NCI-H510A (cell line): ENCODE results near the gene SNED1.

Experiments
- DNase-seq: peaks from one replicate; lab custom pipeline; 2025; lab: John Stamatoyannopoulos, UW

Gene SNED1

DNA sequence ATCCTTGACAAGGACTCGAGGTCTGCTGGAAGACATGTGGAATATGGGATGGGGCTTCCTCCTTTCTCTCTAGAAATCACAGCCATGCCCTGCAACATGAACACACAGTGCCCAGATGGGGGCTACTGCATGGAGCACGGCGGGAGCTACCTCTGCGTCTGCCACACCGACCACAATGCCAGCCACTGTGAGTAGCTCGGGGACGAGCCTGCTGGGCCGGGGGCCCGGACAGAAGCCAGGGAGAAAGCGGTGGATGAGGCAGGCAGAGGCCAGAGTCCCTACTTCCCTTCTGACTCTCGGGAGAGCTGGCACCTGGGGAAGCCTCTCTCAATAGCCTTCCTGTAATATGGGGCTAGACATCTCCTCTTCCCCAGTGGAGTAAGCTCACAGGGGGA lies 50.5 kb downstream of the SNED1 start:
- no peak for DNase-seq

DNA sequence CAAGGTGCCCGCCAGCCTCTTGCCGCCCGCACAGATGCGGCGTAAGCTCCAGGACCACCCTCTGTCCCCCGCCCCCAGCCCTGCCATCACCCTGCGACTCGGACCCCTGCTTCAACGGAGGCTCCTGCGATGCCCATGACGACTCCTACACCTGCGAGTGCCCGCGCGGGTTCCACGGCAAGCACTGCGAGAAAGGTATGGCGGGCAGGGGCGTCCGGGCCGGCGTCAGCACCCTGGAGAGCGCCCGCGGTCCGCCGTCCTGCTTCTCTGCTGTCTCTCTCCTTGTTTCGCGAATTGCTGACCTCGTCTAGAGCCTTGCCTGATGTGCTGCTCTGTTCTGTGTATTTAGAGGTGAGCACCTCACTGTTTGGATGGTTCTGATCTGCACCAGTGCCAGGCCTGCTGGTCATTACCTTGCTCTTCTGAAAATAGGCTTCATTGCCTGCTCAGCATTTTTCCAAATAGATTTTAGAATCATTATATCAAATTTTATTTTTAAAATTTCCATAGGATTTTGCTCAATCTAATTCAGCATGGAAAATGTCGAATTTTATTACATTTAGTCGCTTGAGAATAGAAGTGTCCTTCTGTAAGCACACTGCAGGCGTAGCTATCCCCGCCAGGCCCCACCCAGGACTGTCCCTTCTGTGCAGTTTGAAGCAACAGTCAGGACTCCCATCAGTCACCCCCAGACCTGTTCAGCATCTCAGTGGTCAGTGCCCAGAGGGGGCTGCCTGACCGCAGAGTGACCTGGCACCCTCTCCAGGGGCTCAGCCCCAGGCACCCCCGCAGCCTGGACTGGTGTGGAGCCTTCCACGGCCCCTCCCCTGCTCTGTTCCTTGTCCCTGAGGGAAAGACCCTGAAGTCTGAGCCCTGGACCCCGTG lies 51.6 kb downstream of the SNED1 start:
- no peak for DNase-seq

DNA sequence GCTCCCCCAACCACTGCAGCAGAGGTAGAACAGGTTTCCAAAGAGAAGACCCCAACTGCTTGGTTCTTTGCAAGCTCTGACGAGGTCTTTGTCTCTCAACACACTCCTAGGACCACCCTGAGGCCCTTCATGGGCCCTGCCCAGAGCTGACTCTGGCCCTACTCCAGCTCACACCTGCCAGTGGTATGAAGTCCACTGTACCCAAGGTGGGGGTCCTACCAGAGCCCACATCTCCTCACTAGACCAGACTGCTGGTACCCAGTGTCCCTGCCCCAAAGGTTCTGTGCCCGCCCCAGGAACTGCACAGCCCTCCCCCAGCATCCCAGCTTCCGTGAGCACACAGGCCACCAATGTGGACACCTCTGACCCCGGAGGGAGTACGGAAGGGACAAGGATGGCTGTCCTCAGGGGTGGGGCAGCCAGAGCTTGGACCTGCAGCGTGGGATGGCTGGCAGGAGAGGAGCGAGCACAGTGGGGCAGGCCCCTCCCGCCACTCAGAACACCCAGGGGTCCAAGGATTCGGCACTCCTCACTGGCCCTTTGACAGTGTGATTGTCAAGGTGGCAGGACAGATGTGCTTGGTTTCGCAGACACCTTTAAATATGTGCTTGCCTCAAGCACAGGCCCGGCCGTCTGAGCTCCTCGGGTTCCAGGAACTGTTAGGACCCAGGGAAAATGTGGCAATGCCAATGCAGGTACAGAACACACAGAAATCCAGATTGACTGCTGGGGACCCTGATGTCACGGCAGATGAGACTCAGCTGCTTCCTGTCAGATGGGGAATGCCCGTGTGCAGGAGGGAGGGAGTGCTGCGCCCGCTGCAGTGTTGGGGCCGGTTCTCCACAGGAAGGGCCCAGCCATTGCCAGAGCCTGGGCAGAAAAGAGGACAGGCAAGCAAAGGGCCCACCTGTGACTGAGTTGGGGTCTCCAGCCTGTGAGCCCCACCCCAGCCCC lies 52.5 kb downstream of the SNED1 start:
- no peak for DNase-seq

DNA sequence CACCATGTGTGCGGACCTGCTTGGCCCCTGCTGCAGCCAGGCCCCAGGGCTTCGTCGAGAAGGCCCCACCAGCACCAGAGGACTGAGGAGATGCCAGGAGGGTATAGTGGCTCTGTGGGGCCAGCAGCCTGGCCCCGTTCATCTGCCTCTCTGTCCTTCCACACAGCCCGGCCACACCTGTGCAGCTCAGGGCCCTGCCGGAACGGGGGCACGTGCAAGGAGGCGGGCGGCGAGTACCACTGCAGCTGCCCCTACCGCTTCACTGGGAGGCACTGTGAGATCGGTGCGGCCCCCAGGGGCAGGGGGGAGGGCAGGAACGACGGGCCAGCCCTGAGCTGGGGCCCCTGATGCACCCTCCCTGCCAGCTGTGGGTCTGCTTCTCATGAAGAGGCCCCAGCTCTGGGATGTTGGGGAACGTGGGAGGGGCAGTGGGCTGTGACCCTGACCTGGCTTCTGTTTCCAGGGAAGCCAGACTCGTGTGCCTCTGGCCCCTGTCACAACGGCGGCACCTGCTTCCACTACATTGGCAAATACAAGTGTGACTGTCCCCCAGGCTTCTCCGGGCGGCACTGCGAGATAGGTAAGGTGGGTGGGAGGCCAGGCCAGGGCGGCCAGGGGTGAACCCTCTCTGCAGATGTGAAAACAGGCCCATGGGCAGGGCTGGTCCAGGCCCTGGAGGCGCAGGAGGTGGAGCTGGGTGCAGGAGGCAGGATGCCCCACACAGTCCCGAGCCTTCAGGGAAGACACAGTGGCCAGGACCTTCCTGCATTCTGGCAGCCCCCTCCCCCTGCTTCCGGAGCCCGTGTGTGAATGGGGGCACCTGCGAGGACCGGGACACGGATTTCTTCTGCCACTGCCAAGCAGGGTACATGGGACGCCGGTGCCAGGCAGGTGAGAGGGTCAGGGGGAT lies 53.4 kb downstream of the SNED1 start:
- DNase-seq: no peak

DNA sequence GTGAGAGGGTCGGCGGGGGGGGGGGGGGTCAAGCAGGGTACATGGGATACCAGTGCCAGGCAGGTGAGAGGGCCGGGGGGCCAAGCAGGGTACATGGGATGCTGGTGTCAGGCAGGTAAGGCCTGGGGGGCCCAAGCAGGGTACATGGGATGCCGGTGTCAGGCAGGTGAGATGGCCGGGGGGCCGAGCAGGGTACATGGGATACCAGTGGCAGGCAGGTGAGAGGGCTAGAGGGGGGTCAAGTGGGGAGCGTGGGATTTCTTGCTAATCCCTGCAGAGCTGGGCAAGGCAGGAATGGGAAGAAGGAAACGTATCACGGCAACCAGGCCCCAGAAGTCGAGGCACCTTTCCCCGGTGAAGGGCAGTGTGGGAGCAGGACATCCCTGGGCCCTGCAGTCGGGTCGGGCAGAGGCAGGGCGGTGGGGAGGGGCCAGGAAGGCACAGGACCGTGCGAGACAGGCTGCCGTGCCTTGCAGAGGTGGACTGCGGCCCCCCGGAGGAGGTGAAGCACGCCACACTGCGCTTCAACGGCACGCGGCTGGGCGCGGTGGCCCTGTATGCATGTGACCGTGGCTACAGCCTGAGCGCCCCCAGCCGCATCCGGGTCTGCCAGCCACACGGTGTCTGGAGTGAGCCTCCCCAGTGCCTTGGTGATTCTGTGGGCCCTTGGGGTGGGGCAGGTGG lies 54.4 kb downstream of the SNED1 start:
- DNase-seq: no peak

DNA sequence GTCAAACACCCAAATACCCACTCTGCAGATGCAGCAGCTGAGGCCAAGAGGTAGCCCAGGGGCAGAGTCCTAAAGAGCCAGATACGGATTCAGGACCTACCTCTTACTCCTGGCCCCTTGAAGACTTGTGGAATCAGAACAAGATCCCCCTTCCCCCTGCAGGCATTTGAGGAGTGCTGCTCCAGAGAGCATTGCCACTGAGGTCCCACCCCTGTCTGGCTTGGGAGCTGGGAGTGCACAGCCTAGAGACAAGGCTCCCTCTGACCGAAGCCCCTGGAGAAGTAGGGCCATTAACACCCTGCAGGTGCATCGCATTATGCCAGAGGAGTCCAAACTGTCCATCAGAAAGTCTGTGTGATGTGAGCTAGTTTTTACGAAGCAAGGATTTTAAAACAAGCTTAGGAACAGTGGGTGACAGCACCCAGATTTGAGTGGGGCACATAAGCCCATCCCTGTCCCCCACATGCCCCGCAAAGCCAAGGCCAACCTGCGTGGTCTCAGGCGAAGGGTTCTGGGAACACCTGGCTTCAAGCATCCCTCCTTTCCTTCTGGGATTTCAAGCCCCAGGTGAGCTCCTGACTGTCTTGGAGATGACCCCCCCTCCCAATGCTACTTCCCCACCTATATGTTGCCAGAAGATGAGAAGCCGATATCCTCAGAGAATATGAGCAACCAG lies 55.3 kb downstream of the SNED1 start:
- DNase-seq: no peak

DNA sequence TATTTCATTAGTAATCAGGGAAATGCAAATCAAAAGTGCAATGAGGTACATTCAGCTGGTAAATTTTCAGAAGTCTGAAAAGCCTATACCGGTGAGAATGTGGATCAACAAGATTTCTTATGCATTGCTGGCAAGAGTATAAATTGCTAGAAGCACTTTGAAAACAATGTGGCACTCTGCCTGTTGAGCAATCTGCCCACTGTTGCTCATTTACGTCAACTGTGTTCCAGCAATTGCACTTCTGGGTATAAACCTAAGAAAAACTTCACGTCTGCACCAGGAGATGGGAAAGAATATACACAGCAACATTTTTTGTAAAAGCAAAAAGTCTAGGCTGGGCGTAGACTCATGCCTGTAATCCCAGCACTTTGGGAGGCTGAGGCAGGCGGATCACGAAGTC lies 62.9 kb downstream of the SNED1 start:
- DNase-seq: no peak

DNA sequence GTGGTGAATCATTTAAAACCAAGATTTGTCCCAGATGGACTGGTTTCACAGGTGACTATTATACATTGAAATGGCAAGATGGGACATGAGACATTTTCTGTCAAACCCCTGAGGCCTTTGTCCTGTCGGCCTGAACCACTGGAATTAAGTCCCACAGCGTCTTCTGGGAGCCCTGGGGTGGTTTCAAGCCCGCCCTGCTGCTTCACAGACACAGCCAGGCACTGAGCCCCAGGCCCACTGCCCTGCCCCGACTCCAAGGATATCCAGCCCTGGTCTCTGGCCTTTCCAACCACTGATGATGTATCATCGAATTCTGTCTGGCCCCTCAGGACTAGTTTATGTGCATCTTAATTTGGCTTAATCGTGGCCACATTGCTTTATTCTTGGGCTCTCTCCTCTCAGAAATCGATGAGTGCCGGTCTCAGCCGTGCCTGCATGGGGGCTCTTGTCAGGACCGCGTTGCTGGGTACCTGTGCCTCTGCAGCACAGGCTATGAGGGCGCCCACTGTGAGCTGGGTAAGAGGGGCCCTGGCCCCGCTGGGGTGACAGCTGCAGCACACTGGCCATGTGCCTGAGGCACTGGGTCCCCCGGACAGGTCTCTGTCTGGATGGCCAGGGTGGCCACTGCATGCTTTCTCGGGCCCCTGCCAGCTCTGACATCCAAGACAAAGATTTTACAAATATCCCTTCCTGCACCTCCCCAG lies 64.1 kb downstream of the SNED1 start:
- DNase-seq: no peak

DNA sequence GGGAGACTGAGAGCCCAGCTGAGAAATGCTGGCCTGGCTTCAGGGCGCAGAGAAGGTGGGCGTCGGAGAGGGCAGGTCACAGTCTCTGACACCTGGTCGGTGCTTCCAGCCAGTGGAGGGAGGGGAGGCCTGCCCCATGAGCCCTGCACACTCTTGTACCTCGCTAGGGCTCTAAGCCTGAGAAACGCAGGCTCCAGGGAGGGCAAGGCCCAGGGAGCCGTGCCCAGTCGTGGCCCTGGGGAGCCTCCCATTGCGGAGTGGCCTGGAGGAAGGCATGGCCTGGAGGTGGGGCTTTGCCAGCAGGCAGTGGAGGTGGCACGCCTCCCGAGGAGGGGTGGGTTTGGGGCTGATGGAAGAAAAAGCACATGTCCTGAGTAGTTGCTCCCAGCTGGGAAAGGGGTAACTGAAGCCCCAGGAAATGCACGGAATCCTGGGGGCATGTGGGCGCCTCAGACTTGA lies 64.7 kb downstream of the SNED1 start:
- no peak for DNase-seq

DNA sequence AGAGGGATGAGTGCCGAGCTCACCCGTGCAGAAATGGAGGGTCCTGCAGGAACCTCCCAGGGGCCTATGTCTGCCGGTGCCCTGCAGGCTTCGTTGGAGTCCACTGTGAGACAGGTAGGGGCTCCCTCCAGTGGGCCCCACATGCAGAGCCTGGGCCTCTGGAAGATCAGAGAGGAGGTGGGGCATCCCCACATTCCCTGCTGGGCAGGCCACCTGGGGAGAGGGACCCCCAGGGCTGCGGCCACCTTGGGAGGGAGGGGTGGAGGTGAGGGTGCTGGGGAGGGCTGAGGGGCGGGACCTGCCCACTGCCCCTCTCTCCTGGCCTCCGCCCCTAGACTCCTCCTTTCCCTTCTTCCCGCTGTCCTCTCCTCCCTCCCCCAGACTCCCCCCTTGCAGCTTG lies 65.2 kb downstream of the SNED1 start:
- DNase-seq: no peak

DNA sequence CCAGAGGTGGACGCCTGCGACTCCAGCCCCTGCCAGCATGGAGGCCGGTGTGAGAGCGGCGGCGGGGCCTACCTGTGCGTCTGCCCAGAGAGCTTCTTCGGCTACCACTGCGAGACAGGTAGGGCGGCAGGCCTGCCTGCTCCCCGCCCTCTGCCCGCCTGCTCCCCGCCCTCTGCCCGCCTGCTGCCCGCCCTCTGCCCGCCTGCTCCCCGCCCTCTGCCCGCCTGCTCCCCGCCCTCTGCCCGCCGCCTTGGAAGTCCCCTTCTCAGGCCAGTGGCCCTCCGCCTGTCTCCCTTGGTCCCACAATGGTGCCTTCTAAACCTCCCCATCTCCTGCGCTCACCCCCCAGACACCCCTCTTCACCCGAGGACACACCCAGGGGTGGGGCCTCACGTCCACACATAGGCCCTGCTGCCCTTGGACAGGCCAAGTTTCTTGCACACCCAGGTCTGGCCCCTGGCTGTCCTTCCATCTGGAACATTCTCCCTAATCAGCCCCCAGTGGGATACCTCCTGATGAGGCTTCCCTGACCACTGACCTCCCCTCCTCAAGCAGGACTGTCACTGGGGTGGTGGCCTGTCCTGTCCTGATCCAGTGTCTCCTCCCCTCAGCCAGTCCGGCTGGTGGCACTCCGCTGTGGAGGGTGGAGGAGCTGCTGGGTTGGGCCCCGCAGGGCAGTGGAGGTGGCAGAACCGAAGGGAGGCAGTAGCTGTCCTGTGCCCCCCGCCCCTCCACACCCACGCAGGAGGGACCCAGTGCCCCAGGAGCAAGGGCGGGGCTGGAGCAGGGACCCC lies 65.8 kb downstream of the SNED1 start:
- peak; percentile 38 for DNase-seq

DNA sequence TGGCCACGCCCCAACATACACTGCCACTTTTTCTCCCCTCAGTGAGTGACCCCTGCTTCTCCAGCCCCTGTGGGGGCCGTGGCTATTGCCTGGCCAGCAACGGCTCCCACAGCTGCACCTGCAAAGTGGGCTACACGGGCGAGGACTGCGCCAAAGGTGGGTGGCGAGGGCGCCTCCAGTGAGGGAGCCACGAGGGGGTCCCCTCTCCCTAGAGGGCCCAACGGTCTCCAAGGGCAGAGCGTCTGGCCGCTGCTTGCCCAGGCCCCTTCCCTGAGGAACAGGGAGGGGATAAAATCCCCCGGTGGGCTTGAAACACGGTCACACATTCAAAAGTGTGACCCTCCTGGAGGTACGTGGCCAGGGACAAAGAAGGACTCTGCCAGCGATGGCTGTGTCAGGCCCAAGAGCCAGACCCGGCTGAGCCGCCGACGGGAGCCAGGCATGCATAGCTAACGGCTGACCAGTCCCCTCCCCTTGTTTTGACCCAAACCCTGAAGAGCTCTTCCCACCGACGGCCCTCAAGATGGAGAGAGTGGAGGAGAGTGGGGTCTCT lies 66.5 kb downstream of the SNED1 start:
- DNase-seq: no peak

DNA sequence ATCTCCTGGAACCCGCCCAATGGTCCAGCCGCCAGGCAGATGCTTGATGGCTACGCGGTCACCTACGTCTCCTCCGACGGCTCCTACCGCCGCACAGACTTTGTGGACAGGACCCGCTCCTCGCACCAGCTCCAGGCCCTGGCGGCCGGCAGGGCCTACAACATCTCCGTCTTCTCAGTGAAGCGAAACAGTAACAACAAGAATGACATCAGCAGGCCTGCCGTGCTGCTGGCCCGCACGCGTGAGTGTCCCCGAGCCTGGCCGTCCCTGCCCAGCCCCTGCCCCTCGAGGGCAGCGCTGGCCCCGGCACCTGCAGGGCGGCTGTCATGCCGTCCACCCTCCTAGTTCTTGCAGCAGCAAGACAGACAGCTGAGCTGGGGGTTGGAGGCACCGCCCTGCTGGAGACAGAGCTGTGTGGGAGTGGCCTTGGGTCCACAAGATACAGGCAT lies 67.0 kb downstream of the SNED1 start:
- no peak for DNase-seq

DNA sequence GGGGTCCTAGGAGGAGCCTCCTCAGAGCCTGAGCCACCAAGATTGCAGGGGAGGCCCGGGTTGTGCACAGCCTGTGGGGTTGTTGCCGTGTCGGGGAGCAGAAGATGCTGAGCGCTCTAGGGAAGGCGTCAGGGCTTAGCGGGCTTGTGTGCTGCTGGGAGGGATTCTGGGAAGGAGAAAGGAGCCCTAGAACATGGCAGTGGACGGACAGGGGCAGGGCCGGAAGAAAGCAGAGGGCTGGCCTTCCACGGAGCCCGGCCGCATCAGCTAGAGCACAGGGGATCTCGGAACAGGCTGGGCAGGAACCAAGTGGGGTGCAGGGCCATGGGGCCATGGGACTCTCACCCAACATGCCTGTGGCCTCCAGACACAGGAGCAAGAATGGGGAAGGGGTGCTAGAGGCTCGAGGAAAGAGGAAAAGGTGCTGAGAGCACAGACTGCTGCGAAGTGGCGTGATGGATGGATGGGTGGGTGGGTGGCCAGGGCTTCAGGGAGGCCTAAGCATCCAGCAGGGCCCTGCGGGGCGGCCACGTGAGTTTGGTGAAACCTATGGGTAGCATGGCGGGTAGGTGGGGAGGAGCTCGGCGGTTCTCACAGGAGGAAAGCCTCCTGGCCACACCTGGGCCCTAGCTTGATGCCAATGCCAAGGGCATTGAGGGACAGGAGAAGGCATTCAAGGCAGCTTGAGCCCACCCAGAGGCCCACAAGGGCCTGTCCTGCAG lies 67.9 kb downstream of the SNED1 start:
- DNase-seq: no peak

DNA sequence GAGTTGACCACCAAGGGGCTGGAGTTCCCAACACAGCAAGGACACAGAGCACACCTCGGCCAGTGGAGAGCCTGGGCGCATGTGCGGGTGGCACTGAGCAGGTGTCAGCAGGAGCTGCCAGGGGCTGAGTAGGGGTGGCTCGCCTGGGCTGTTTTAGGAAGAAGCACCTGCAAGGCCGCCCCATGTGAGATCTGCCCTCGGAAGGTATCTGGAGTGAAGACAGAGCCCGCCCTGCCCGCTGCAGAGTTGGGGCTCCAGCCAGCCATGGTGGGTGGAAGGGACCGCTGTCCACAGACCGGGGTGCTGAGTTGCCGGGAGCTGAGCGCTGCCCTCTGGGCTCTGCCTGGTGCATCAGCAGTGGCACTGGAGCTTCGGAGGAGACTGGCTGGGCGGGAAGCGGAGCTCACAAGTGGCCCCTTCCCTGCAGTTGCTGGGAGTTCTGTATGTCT lies 68.5 kb downstream of the SNED1 start:
- DNase-seq: no peak

DNA sequence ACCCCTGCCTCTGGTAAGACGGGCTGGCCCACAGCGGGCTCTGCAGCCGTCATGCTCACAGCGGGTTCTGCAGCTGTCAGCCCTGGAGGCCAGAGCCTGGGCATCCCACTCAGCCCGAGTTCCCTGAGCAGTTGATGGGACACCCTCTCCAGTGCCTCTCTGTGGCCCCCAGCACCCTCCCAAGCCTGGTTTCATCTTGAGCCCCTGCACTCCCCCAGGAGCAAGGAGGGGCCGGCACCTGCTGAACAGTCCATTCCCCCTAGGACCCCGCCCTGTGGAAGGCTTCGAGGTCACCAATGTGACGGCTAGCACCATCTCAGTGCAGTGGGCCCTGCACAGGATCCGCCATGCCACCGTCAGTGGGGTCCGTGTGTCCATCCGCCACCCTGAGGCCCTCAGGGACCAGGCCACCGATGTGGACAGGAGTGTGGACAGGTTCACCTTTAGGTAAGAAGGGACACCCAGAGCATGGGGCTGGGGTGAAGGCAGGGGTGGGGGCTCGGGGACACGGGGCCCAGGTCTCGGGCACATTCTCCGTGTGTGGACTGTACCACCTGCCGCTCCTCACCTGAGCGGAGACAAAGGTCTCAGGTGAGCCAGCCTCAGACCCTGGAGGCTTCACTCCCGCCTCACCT lies 69.2 kb downstream of the SNED1 start:
- no peak for DNase-seq

DNA sequence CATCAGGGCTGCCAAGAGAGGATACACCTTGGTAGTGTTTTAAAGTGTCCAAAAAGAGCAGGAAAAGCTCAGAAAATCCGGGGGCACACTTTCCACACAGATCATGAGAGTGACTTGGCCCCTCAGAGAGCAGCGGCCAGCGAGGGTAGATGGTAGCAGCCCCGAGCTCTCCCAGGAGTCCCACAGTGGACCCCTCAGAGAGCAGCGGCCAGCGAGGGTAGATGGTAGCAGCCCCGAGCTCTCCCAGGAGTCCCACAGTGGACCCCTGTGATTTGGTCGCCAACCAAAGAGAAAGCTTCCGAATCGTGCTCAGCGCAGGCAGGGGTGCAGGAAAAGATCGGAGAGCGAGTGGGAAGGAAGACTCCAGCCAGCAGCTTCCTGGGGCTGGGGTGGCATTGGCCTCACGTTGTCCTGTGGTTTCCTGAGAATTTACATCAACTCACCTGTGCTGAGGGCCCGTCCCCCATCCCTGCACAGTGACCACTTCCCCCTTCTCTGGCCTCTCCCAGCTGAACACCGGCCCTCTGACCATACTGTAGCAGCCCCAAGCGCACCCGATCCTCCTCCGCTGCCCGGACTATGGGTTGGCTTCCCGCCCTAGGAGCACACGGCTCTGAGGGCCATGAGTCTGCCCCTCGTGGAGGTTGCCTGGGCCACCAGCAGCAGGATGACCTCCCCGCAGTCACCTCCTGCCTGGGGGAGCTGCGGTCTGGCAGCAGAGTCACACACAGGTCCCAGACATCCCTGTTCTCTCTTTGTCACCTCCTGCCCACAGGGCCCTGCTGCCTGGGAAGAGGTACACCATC lies 69.9 kb downstream of the SNED1 start:
- no peak for DNase-seq
